ENCODE measurements around the gene SLC18A3. TPM values are rescaled to one million over a fixed set of nuclear protein-coding genes. Genes with fewer than 3 reads are reported as not detected.

Gene SLC18A3
- total RNA-seq = not detected in 2 replicates

GRCh38 chr10:49610114-49610457 is at the start of gene SLC18A3:
SLC18A3 (plus strand) TSS chr10:49610310; CDS start chr10:49610741, 431 bp downstream.

GRCh38 chr10:49613882-49614241 is 3.8 kb downstream of the SLC18A3 start, which contains the start of gene CHAT:
CHAT (plus strand) TSS chr10:49614037; CDS start chr10:49614190, 153 bp downstream.

Other genes starting within 250 kb of the SLC18A3 start
- not detected in 2 replicates for gene DRGX, start 214.2 kb upstream of the SLC18A3 start, total RNA-seq
- 7.4 and 9.2 TPM in 2 replicates for gene ERCC6, start 71.2 kb upstream of the SLC18A3 start, total RNA-seq
- gene CHAT, start 3.7 kb downstream of the SLC18A3 start, total RNA-seq = not detected in 2 replicates
- not detected in 2 replicates for gene C10orf53, start 69.3 kb downstream of the SLC18A3 start, total RNA-seq
- 0.18 and 0.58 TPM in 2 replicates for gene OGDHL, start 152.0 kb downstream of the SLC18A3 start, total RNA-seq

Measured in myometrial cell (primary cell).